Breast epithelium (tissue), 3 donors: ENCODE measurements around the gene ARL9.

Experiments used
- CTCF ChIP-seq, 3 donors: fragments of 450-650 bp; IDR thresholded peaks; one replicate each; pipeline ENCODE4 v1.5.1; 2016 to 2017; ENCODE audit warnings: antibody characterized with exemption in 3 of 3, mild to moderate bottlenecking in 3 of 3, moderate library complexity in 3 of 3
- POLR2A ChIP-seq: fragments of 450-650 bp; IDR thresholded peaks from one replicate; pipeline ENCODE4 v1.6.1; 2016; ENCODE audit warnings: antibody characterized with exemption, mild to moderate bottlenecking, moderate library complexity
- POLR2AphosphoS5 ChIP-seq, 3 donors: sonication (generic); formaldehyde crosslinking; IDR thresholded peaks; one replicate each; pipeline ENCODE4 v1.6.1; 2017; ENCODE audit warnings: antibody characterized with exemption in 3 of 3

- no peak for TF ChIP-seq CTCF (IDR thresholded peaks at IDR 0.05)
- TF ChIP-seq POLR2AphosphoS5 (IDR thresholded peaks at IDR 0.05), result no peak
- no peak for TF ChIP-seq POLR2A
Measured at GRCh38 chr4:56550642-56551041, 45.1 kb downstream of the ARL9 start.
